ENCODE measurements around the gene OTUB2.

The OTUB2 gene

GRCh38 chr14:94036313-94037167, 10.4 kb downstream of the OTUB2 start:
- no peak for TF ChIP-seq GATA3 (IDR thresholded peaks at IDR 0.05; ENCODE audit: low read depth, low read length)
- TF ChIP-seq GATA2 (IDR thresholded peaks at IDR 0.05; ENCODE audit: low read depth, low read length), result no peak

GRCh38 chr14:94037954-94038353, 11.8 kb downstream of the OTUB2 start:
- TF ChIP-seq GATA2 (IDR thresholded peaks at IDR 0.05; ENCODE audit: low read depth, low read length) (no peak), GATA3 (IDR thresholded peaks at IDR 0.05; ENCODE audit: low read depth, low read length) (no peak)

GRCh38 chr14:94038510-94038909, 12.4 kb downstream of the OTUB2 start:
- TF ChIP-seq GATA3 (IDR thresholded peaks at IDR 0.05; ENCODE audit: low read depth, low read length) (no peak), GATA2 (IDR thresholded peaks at IDR 0.05; ENCODE audit: low read depth, low read length) (no peak)

- no peak for TF ChIP-seq GATA3 (IDR thresholded peaks at IDR 0.05; ENCODE audit: low read depth, low read length)
These were observed 12.9 kb downstream of the OTUB2 start for GRCh38 chr14:94038921-94039629.

DNA sequence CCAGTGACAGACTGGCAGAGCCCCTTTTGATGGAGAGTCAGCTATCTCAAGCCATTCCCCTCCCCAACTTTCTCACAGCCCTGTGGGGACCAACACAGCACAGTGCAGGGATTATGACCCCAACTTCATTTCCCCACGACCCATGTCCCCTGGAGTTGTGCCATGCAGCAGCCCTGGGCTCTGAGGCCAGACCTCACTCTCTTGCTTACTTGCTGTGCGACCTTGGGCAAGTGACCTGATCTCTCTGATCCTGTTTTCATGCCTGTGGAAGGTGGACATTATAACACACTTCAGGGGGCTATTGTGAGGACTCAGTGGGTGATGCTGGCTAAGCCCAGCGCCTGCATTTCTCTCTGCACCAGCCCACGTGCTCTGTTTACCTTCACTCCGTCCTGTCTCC, 14.1 kb downstream of the OTUB2 start:
- TF ChIP-seq GATA3 (IDR thresholded peaks at IDR 0.05; ENCODE audit: low read depth, low read length) (no peak), GATA2 (IDR thresholded peaks at IDR 0.05; ENCODE audit: low read depth, low read length) (no peak)

DNA sequence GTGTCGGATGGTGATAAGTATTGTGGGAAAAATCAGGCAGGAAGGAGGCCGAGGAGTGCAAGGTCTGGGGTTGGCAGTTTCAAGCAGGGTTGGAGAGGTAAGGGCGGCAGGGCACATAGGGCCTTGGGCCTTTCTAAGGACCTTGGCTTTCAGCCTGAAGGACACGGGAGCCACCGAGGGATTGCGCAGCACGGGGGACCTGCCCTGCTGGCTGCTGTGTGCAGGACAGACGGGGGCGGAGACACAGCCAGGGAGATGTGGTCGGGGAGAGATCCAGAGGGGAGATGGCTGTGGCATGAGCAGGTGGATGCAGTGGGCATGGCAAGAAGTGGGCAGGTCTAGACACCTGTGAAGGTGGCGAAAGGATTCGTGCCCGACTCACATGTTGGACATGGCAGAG, 14.7 kb downstream of the OTUB2 start:
- no peak for TF ChIP-seq GATA2 (IDR thresholded peaks at IDR 0.05; ENCODE audit: low read depth, low read length)

GRCh38 chr14:94041551-94042346, 15.6 kb downstream of the OTUB2 start:
- TF ChIP-seq GATA3 (IDR thresholded peaks at IDR 0.05; ENCODE audit: low read depth, low read length) (no peak), GATA2 (IDR thresholded peaks at IDR 0.05; ENCODE audit: low read depth, low read length) (no peak)

DNA sequence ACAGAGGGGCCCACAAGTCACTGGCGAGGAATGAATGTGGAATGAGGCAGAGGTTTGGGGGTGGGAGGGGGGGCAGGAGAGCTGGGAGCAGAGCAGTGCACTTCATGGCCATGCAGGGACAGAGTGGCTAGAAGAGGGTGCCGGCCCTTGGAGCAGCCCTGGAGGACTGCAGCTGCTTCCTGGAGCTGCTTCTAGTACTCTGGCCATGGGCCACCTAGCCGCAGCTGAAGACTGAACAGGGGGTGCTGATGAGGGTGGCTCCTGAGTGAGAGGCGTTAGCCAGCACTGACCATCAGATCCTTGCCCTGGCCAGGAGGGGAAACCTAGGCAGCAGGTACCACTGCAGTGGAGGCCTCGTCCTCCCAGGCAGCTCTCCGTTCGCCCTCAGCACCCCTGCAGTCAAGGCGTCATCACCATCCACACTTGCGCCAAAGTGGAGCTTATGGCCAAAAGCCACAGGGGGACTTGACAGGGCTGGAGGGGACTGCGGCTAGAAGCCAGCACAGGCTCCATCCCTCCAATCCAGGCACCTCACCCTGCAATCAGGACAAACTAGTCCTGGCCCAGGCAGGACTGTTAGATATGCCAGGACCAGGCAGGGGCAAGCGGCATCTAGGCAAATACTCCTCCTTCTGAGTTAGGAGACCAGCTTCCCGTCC, 16.4 kb downstream of the OTUB2 start:
- TF ChIP-seq GATA3 (IDR thresholded peaks at IDR 0.05; ENCODE audit: low read depth, low read length) (no peak), GATA2 (IDR thresholded peaks at IDR 0.05; ENCODE audit: low read depth, low read length) (no peak)

DNA sequence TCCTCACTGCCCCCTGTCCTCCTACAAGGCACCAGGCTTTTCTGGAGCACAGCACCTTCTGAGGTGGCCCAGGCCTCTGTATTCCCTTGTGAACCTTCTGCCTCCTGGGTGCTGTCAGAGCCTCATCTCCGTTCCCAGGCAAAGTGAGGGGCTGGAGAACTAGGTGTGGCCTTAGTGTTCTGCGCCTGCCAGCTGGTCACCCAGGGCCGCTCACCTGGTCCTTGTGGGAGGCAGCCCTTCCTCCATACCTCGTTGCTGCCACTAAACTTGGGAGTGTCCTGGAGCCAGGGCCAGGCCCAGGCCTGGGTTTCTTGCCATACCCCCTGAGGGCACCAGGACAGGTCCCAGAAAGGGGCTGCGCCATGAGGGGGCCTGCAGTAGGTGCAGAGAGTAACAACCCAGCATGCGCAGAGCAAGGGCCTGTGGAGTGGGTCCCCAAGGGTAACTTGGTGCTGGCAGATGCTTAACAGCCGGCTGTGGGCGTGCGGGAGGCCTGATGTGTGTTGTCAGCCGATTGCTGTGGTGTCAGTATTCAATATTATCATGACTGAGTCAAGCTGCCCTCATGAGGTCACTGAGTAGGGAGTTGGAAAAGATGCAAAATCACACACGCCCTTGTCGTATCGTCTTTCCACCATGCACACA, 17.1 kb downstream of the OTUB2 start:
- TF ChIP-seq GATA2 (IDR thresholded peaks at IDR 0.05; ENCODE audit: low read depth, low read length) (no peak), GATA3 (IDR thresholded peaks at IDR 0.05; ENCODE audit: low read depth, low read length) (no peak)

- no peak for TF ChIP-seq GATA2 (IDR thresholded peaks at IDR 0.05; ENCODE audit: low read depth, low read length)
- TF ChIP-seq GATA3 (IDR thresholded peaks at IDR 0.05; ENCODE audit: low read depth, low read length), result no peak
These were observed 17.8 kb downstream of the OTUB2 start for GRCh38 chr14:94043756-94044475.

DNA sequence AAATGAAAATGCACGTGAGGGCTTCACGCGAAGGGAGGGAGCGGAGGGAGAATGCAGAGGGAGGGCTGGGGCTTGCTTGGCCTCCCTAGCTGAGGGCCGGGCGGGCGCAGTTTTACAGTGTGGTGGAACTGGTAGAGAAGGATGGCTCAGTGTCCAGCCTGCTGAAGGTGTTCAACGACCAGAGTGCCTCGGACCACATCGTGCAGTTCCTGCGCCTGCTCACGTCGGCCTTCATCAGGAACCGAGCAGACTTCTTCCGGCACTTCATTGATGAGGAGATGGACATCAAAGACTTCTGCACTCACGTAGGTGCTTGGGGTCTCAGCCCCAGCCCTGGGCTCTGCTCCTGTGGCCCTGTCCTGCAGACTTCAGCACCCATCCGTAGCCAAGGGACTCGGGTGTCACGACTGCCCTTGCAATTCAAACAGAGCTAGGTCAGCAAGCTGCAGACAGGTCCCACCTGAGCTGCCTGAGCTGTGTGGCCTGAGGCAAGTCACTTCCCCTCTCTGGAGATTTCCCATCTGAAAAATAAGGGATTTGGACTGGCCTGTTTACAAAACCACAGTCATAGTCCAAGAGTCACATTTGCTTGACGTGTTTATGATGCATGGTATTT, 18.4 kb downstream of the OTUB2 start:
- no peak for TF ChIP-seq GATA3 (IDR thresholded peaks at IDR 0.05; ENCODE audit: low read depth, low read length)
- TF ChIP-seq GATA2 (IDR thresholded peaks at IDR 0.05; ENCODE audit: low read depth, low read length), result no peak

DNA sequence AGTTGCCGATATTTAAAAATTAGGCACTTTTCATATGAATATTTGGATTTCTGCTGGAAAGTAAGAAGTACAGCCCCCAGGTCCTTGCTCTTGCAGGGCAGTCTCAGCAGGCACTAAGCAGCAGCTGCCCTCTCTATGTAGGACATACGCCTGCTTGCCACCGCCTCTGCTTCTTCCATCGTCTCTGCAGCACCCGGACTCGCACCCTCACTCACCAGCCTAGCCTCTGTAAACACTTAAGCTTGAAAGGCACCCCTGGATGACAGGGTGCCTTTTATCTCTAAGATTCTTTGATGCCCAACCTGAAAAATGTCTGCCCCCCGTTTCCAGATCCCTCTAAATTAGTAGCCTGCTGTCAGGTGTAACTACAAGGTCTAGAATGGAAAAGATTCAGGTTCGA, 19.0 kb downstream of the OTUB2 start:
- no peak for TF ChIP-seq GATA2 (IDR thresholded peaks at IDR 0.05; ENCODE audit: low read depth, low read length)

Data from SH-SY5Y (cell line).